ENCODE measurements around the gene ITGAX.

GRCh38 chr16:31352376-31353115 is 2.4 kb upstream of the ITGAX start:
- no peak for TF ChIP-seq CTCF (IDR thresholded peaks at IDR 0.05)
- TF ChIP-seq POLR2A (IDR thresholded peaks at IDR 0.05), result no peak

Measured in stomach (tissue), 4 donors.